Glutamatergic neuron (in vitro differentiated cells): ENCODE data around the gene OOEP. TPM values are rescaled to one million over a fixed set of nuclear protein-coding genes. Genes with fewer than 3 reads are reported as not detected.
"Not testable (repeated sequence)": the region's sequence is repeated elsewhere in the genome, so short reads cannot be mapped to it uniquely, and the experiment has no call there.

Source experiments
- DNase-seq: peaks from one replicate; pipeline ENCODE4 v3.0.0; 2022
- H3K27ac Mint-ChIP-seq: one replicate; pipeline ENCODE4 v1.8.0; 2020; ENCODE audit warnings: mild to moderate bottlenecking, mixed read lengths, inconsistent platforms; ENCODE audit not compliant: unreplicated experiment
- H3K27me3 Mint-ChIP-seq: one replicate; pipeline ENCODE4 v1.8.0; 2020; ENCODE audit warnings: mild to moderate bottlenecking, moderate library complexity, mixed read lengths, inconsistent platforms; ENCODE audit not compliant: unreplicated experiment
- H3K36me3 Mint-ChIP-seq: one replicate; pipeline ENCODE4 v1.8.0; 2020; ENCODE audit warnings: mild to moderate bottlenecking, mixed read lengths, inconsistent platforms; ENCODE audit not compliant: unreplicated experiment
- H3K4me1 Mint-ChIP-seq: one replicate; pipeline ENCODE4 v1.8.0; 2020; ENCODE audit warnings: mild to moderate bottlenecking, low read depth, mixed read lengths, inconsistent platforms; ENCODE audit not compliant: unreplicated experiment
- H3K4me3 Mint-ChIP-seq: one replicate; pipeline ENCODE4 v1.8.0; 2020; ENCODE audit warnings: mild to moderate bottlenecking, mixed read lengths, inconsistent platforms; ENCODE audit not compliant: unreplicated experiment
- H3K9me3 Mint-ChIP-seq: one replicate; pipeline ENCODE4 v1.8.0; 2020; ENCODE audit warnings: mild to moderate bottlenecking, moderate library complexity, mixed read lengths, inconsistent platforms; ENCODE audit not compliant: unreplicated experiment
- total RNA-seq: library from RNA; stranded (reverse); fragmentation: NEBNext Ultra II Directional; extraction: Animal tissue kit (Norgen Biotek cat#: 25700); gene quantifications from one replicate; pipeline ENCODE4 v1.2.1, GENCODE V29; 2021; ENCODE audit not compliant: unreplicated experiment
- TF ChIP-seq, protein P1 (sequence below): fragments of 200-600 bp; sonication (generic); IDR thresholded peaks from one replicate; pipeline ENCODE4 v1.5.0; 2021; ENCODE audit not compliant: partially characterized antibody, unreplicated experiment

The OOEP gene
- total RNA-seq, 1 donor from 2014 or later = not detected

DNA sequence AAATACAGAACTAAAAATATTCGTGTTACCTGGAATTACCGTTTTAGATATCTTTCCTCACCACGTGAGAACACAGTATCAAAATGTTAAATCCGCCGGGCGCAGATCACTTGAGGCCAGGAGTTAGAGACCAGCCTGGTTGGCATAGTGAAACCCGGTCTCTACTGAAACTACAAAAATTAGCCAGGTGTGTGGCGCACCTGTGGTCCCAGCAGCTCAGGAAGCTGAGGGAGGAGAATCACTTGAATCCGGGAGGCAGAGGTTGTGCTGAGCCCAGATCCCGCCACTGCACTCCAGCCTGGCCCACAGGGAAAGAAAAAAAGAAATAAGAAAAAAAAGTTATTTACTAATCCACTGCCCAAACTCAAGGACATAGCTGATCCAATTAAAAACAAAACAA lies 20.2 kb upstream of the OOEP start:
- DNase-seq = no peak
- Mint-ChIP-seq H3K9me3 (no peaks in the 10 kb centered on the region), H3K27me3 (peaks cover 1% of the 10 kb centered on the region), H3K36me3 (no peaks in the 10 kb centered on the region), H3K4me1 (no peaks in the 10 kb centered on the region), H3K27ac (no peak overlapping the region), H3K4me3 (no peak overlapping the region)
- TF ChIP-seq, protein P1, sequence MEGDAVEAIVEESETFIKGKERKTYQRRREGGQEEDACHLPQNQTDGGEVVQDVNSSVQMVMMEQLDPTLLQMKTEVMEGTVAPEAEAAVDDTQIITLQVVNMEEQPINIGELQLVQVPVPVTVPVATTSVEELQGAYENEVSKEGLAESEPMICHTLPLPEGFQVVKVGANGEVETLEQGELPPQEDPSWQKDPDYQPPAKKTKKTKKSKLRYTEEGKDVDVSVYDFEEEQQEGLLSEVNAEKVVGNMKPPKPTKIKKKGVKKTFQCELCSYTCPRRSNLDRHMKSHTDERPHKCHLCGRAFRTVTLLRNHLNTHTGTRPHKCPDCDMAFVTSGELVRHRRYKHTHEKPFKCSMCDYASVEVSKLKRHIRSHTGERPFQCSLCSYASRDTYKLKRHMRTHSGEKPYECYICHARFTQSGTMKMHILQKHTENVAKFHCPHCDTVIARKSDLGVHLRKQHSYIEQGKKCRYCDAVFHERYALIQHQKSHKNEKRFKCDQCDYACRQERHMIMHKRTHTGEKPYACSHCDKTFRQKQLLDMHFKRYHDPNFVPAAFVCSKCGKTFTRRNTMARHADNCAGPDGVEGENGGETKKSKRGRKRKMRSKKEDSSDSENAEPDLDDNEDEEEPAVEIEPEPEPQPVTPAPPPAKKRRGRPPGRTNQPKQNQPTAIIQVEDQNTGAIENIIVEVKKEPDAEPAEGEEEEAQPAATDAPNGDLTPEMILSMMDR = no peak

DNA sequence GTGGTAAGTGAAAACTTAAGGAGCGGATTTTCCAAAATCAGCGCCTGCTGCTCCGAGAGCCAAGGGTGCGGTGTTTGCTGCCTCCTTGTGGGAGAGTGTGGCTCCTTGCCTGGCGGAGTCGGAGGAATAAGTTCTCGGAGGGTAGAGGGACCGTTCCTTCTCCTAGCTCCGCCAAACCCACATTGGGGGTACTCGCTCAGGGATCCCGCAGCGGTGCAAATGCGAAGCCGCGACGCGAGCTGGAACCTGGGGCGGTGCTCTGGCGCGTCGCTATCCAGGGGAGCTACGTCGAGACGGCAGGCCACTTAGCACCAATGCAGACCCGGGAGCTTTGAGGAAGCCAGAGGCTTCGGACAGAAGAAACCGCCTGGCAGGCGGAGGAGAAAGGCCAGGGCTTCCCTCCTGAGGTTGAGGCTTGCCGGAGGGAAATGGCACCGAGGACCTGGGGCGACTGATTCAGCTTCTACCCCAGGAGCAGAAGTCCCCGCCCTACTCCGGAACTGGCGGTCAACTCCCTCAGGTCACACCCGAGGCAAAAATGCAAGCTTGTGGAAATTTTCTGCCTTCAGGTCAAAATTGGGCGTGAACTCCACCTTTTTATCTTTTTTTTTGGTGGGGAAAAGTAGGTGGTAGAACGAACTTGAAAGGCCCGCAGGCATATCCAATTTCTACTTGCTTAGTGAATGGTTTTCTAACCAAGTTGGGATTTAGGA lies 19.3 kb upstream of the OOEP start:
- H3K4me1 Mint-ChIP-seq = no peaks in the 10 kb centered on the region
- H3K27ac Mint-ChIP-seq = no peak overlapping the region
- peak; percentile 69 for DNase-seq
- peak overlapping the region; percentile 85 for H3K4me3 Mint-ChIP-seq
- H3K27me3 Mint-ChIP-seq = peaks cover 1% of the 10 kb centered on the region
- H3K36me3 Mint-ChIP-seq = no peaks in the 10 kb centered on the region
- TF ChIP-seq, protein P1 = peak; percentile 29
- H3K9me3 Mint-ChIP-seq = no peaks in the 10 kb centered on the region

DNA sequence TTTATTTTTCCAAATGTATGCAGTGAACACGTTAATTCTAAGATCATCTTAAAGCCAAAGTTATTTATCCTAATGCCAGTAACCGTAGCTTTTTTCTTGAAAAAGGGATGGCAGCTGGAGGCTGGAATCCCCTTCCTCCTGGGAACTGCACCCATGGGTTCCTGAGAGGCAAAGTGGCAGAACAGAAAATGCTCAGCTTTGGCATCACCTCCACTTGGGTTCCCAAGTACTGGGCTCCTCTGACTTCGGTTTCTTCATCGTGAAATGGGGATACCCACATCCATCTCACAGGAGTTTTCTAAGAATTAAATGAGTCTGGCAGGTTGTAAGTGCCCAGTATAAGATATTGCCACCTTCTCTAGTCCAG lies 18.7 kb upstream of the OOEP start:
- Mint-ChIP-seq H3K27ac (no peak overlapping the region), H3K27me3 (no peaks in the 10 kb centered on the region), H3K4me3 (peak overlapping the region; percentile 85), H3K36me3 (no peaks in the 10 kb centered on the region), H3K9me3 (no peaks in the 10 kb centered on the region), H3K4me1 (no peaks in the 10 kb centered on the region)
- no peak for DNase-seq
- TF ChIP-seq, protein P1 = no peak

DNA sequence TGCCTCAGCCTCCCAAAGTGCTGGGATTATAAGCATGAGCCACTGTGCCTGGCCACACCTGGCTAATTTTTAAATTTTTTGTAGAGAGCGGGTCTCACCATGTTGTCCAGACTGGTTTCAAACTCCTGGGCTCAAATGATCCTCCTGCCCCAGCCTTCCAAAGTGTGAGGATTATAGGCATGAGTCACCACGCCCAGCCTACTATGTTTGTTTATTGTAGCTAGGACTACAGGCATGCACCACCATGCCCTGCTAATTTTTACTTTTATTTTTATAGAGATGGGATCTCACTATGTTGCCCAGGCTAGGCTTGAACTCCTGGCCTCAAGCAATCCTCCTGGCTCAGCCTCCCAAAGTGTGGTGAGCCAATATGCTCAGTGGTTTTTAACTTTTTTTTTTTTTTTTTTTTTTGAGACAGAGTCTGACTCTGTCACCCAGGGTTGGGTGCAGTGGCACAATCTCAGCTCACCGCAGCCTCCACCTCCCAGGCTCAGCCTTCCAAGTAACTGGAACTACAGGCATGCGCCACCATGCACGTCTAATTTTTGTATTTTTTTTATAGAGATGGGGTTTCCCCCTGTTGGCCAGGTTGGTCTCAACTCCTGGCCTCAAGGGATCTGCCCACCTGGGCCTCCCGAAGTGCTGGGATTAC lies 12.9 kb upstream of the OOEP start:
- TF ChIP-seq, protein P1 = no peak
- H3K27me3 Mint-ChIP-seq = no peaks in the 10 kb centered on the region
- H3K4me1 Mint-ChIP-seq = no peaks in the 10 kb centered on the region
- no peak overlapping the region for H3K4me3 Mint-ChIP-seq
- H3K27ac Mint-ChIP-seq = no peak overlapping the region
- no peaks in the 10 kb centered on the region for H3K9me3 Mint-ChIP-seq
- DNase-seq = no peak
- no peaks in the 10 kb centered on the region for H3K36me3 Mint-ChIP-seq

DNA sequence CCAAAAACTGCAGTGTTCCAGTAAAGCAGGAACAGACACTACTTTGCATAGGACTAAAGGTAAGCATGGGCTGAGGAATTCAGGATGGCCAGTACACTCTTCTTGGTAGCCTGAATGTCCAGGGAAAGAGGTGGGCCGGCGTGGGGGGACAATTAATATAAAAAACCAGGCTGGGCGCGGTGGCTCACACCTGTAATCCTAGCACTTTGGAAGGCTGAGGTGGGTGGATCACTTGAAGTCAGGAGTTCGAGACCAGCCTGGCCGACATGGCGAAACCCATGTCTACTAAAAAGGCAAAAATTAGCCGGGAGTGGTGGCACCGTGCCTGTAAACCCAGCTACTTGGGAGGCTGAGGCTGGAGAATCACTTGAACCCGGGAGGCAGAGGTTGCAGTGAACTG lies 11.8 kb upstream of the OOEP start:
- H3K9me3 Mint-ChIP-seq, H3K4me1 Mint-ChIP-seq, DNase-seq, H3K36me3 Mint-ChIP-seq, H3K27ac Mint-ChIP-seq, H3K27me3 Mint-ChIP-seq, H3K4me3 Mint-ChIP-seq: not testable (repeated sequence)
